ENCODE measurements around the gene RNF5.

DNA sequence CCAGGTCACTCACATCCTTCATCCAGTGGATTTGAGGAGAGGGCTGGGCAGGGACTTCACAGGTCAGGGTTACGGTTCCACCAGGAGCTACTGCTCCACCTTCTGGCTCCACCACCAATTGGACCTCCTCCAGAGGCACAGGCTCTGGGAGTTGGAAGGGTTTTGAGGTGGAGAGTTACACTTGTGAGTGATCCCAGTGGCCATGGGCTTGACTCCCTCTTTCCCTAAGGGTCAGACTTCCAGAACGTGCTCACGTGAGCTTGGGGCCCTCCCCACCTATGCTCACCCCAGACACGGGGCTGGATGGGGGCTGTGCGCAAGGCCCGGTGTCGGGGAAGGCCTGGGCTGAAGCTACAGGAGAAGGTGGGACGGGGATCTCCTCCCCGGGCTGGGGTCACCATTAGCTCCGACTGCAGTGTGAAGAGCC is 4.4 kb downstream of the RNF5 start:
- no peak for TF ChIP-seq CTCF (tag by site-specific recombination; IDR thresholded peaks at IDR 0.05)
- no peak for TF ChIP-seq YY2 (tag by site-specific recombination; IDR thresholded peaks at IDR 0.05)

All from HEK293 (cell line).